ENCODE measurements around the gene SKA1. TPM values are rescaled to one million over a fixed set of nuclear protein-coding genes. Genes with fewer than 3 reads are reported as not detected.
"Not testable (repeated sequence)": the region's sequence is repeated elsewhere in the genome, so short reads cannot be mapped to it uniquely, and the experiment has no call there.

Gene SKA1
- total RNA-seq, 1 experiment from 2014 or later, result 18.1 TPM

- Mint-ChIP-seq H3K36me3 (peaks cover 11% of the 10 kb centered on the region), H3K27ac (no peak overlapping the region), H3K9me3 (peaks cover 17% of the 10 kb centered on the region), H3K4me3 (no peak overlapping the region), H3K4me1 (no peaks in the 10 kb centered on the region), H3K27me3 (ENCODE audit: low read depth) (peaks cover 5% of the 10 kb centered on the region; the same call in 1 of the 2 replicates)
- CTCF ChIA-PET, result interaction anchor here (0.6 to 2.2 kb wide), 31 partner anchors 9 to 695 kb away, joined by 3 to 28 read pairs (median 4); partner anchors contain the start of genes MBD1 and MYO5B
- TF ChIP-seq, protein P1, sequence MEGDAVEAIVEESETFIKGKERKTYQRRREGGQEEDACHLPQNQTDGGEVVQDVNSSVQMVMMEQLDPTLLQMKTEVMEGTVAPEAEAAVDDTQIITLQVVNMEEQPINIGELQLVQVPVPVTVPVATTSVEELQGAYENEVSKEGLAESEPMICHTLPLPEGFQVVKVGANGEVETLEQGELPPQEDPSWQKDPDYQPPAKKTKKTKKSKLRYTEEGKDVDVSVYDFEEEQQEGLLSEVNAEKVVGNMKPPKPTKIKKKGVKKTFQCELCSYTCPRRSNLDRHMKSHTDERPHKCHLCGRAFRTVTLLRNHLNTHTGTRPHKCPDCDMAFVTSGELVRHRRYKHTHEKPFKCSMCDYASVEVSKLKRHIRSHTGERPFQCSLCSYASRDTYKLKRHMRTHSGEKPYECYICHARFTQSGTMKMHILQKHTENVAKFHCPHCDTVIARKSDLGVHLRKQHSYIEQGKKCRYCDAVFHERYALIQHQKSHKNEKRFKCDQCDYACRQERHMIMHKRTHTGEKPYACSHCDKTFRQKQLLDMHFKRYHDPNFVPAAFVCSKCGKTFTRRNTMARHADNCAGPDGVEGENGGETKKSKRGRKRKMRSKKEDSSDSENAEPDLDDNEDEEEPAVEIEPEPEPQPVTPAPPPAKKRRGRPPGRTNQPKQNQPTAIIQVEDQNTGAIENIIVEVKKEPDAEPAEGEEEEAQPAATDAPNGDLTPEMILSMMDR (IDR thresholded peaks at IDR 0.05), result peak; percentile 18; the same call in 1 of the 2 replicates
- TF ChIP-seq TEAD1 (CRISPR knock-in tag; IDR thresholded peaks at IDR 0.05), result no peak
- DNase-seq (ENCODE audit: low spot score), result no peak
- ATAC-seq, result 0 out of 2 replicates have a peak, but pooled peaks have one; percentile 28
- POLR2A ChIA-PET, result interaction anchor here (0.7 to 1.0 kb wide), 2 partner anchors 72 to 132 kb away, joined by 3 read pairs; no protein-coding TSS in a partner anchor
Observed at GRCh38 chr18:50429207-50429948, 54.5 kb downstream of the SKA1 start.

- no peaks in the 10 kb centered on the region for H3K36me3 Mint-ChIP-seq
- peaks cover 14% of the 10 kb centered on the region for H3K9me3 Mint-ChIP-seq
- ChIA-PET POLR2A (no interaction called here), CTCF (no interaction called here)
- TF ChIP-seq TCF7 (CRISPR knock-in tag; IDR thresholded peaks at IDR 0.05; ENCODE audit: low read depth) (no peak), ETV6 (CRISPR knock-in tag; IDR thresholded peaks at IDR 0.05) (no peak), ZNF512 (CRISPR knock-in tag; IDR thresholded peaks at IDR 0.05; ENCODE audit: borderline replicate concordance) (no peak), ZNF416 (CRISPR knock-in tag; IDR thresholded peaks at IDR 0.05) (no peak), PRDM15 (CRISPR knock-in tag; IDR thresholded peaks at IDR 0.05) (no peak), E2F1 (CRISPR knock-in tag; IDR thresholded peaks at IDR 0.05) (no peak), NFYB (CRISPR knock-in tag; conservative IDR thresholded peaks at IDR 0.05; ENCODE audit: low read depth) (no peak)
- TF ChIP-seq, protein P2, sequence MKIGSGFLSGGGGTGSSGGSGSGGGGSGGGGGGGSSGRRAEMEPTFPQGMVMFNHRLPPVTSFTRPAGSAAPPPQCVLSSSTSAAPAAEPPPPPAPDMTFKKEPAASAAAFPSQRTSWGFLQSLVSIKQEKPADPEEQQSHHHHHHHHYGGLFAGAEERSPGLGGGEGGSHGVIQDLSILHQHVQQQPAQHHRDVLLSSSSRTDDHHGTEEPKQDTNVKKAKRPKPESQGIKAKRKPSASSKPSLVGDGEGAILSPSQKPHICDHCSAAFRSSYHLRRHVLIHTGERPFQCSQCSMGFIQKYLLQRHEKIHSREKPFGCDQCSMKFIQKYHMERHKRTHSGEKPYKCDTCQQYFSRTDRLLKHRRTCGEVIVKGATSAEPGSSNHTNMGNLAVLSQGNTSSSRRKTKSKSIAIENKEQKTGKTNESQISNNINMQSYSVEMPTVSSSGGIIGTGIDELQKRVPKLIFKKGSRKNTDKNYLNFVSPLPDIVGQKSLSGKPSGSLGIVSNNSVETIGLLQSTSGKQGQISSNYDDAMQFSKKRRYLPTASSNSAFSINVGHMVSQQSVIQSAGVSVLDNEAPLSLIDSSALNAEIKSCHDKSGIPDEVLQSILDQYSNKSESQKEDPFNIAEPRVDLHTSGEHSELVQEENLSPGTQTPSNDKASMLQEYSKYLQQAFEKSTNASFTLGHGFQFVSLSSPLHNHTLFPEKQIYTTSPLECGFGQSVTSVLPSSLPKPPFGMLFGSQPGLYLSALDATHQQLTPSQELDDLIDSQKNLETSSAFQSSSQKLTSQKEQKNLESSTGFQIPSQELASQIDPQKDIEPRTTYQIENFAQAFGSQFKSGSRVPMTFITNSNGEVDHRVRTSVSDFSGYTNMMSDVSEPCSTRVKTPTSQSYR (CRISPR knock-in tag; IDR thresholded peaks at IDR 0.05), result no peak
- TF ChIP-seq, protein P3, sequence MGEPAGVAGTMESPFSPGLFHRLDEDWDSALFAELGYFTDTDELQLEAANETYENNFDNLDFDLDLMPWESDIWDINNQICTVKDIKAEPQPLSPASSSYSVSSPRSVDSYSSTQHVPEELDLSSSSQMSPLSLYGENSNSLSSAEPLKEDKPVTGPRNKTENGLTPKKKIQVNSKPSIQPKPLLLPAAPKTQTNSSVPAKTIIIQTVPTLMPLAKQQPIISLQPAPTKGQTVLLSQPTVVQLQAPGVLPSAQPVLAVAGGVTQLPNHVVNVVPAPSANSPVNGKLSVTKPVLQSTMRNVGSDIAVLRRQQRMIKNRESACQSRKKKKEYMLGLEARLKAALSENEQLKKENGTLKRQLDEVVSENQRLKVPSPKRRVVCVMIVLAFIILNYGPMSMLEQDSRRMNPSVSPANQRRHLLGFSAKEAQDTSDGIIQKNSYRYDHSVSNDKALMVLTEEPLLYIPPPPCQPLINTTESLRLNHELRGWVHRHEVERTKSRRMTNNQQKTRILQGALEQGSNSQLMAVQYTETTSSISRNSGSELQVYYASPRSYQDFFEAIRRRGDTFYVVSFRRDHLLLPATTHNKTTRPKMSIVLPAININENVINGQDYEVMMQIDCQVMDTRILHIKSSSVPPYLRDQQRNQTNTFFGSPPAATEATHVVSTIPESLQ (CRISPR knock-in tag; IDR thresholded peaks at IDR 0.05), result no peak
- H3K4me3 Mint-ChIP-seq, result no peak overlapping the region
- ATAC-seq, result no peak
- no peak for DNase-seq (ENCODE audit: low spot score)
- no peaks in the 10 kb centered on the region for H3K4me1 Mint-ChIP-seq
- no peaks in the 10 kb centered on the region; the same call in 1 of the 2 replicates for H3K27me3 Mint-ChIP-seq (ENCODE audit: low read depth)
- H3K27ac Mint-ChIP-seq, result no peak overlapping the region
Observed at GRCh38 chr18:50432915-50433314, 58.1 kb downstream of the SKA1 start.

GRCh38 chr18:50436742-50437141, 61.9 kb downstream of the SKA1 start:
- DNase-seq (ENCODE audit: low spot score); POLR2A ChIA-PET; H3K36me3 Mint-ChIP-seq; H3K4me3 Mint-ChIP-seq; CTCF ChIA-PET; H3K27me3 Mint-ChIP-seq (ENCODE audit: low read depth); ATAC-seq; H3K27ac Mint-ChIP-seq: not testable (repeated sequence)
- Mint-ChIP-seq H3K4me1 (peaks cover 16% of the 10 kb centered on the region), H3K9me3 (peaks cover 14% of the 10 kb centered on the region)

Measured in WTC11 (cell line).